Colon (tissue), 2 donors: Measurements from ENCODE around the gene ABAT.
"Not testable (repeated sequence)": the region's sequence is repeated elsewhere in the genome, so short reads cannot be mapped to it uniquely, and the experiment has no call there.

Source experiments
- FAIRE-seq: peaks from 2 replicates; lab custom pipeline; 2012; peaks lifted over from hg19 to GRCh38; lab: Jason Lieb, UNC
- donor health status: control.
- donor health status: control.

Gene ABAT

DNA sequence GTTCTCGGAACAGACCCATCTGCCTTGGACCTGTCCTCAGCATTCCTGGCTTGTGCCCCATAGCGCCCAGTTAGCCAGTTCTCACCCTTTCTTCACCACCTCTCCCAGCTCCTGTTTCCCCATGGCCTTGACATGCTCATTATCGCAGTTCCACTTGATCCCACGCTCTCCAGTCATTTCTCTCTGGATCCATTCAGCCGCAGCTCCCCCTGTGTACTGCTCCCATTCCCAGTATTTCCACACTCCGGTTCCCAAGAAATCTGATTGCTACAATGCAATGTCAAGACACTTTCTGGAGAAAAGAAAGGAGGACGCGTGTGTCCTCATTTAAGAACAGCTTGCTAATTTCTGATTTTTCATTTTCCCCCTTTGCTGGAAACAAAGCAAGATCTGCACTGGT lies 67.7 kb downstream of the ABAT start:
- no peak for FAIRE-seq

DNA sequence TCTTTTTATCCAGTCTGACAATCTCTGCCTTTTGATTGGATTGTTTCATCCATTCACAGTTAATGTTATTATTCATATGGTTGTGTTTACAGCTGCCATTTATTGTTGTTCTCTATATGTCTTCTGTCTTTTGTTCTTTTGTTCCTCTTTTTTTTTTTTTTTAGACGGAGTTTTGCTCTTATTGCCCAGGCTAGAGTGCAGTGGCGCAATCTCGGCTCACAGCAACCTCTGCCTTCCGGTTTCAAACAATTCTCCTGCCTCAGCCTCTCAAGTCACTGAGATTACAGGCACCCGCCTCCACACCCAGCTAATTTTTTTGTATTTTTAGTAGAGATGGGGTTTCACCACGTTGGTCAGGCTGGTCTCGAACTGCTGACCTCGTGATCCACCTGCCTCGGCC lies 74.5 kb downstream of the ABAT start:
- FAIRE-seq, result not testable (repeated sequence)

DNA sequence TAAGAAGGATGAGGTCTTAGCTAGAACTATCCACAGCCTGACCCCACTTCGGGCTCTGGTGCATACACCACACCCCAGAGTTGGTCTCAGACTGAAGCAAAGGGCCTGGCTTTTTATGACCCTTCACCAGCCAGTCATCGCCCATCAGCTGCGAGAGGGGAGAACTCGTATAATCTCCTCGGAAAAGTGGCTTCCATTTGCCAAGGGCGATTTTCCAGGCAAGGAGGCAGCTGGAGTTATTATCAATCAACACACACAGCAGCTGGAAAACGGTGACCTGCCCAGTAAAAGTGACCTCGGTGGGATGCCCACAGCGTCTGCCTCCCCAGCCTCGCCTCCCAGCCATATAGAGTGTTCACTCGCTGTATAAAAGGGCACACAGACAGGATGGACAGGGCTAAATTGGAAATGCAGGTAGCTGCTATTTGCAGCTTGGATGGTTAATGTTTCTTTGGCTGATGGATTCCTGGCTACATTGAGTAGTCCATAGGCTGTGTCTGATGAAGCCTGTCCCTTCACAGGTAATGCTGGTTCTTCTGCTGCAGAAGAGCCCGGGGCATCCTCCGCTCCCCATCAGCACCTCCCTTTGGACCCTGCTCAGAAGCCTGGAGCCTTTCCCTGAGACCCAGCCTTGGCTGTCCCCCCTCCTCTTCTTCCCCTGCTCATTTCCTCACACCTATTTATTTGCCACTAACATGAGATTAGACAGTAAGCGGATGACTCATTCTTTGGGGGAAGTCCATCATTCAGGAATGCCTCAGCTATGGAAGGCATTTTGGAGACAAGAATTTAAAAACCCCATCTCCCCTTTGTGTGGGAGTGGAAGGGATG lies 77.3 kb downstream of the ABAT start:
- no peak for FAIRE-seq

DNA sequence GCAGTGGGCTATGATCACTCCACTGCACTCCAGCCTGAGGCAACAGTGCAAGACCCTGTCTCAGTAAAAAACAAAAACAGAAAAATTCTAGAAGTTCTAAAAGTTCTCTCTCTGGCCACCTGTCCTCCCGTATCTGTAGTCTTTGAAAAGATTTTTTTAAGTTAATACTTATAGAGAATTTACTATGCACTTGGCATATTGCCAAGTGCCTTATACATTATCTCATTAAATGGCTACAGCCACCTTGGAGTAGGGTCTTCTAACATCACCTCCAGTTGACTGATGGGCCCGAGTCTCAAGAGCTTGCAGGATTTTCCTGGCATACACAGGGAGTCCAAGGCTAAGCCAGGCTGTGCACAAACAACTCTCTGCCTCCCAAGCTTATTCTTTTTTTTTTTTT lies 78.3 kb downstream of the ABAT start:
- FAIRE-seq, result no peak

DNA sequence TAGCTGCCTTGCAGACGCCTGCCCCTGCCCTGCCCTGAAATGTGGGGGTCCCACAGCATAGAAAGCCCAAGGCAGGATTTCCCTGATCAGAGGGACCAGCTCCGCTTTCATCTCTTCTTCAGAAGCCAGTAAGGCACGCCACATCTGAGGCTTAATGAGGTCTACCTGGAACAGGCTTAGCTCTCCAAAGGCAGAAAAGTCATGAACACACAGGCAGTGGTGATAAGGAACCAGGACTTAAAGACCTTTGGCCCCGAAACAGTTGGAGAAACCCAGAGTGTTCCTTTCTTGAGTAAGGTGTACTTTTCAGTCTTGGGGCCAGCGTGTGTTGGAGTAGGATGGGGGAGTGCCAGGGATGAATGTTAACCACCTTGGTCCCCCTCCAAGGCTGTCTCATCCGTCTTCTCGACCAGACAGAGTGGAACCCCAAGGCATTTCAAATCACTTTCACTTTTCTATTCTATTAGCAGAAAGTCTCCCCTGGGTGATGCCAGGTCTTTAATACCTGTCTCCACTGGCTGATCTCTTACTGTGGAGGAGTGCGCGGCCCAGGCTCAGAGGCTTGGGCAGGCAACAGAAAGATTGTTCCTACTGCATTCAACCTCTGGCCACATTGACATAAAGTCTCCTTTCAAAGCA lies 79.1 kb downstream of the ABAT start:
- no peak for FAIRE-seq

DNA sequence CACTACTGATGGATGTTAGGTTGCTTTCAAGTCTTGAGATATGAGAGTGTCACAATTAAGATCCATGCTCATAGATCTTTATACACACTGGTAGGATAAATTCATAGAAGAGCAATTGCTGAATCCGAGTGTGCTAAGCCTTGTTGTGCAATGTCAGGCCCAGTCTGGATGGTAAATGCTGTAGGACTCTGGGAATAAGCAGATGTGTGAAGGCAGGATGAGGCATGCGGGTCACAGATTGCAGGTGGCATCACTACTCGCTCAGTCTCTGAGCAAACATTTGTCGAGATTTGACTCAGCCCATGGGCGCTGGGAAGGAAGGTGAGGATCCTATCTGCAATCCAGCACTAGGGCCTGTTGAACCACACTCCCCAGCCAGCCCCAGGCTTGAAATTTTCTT lies 82.3 kb downstream of the ABAT start:
- FAIRE-seq, result no peak

DNA sequence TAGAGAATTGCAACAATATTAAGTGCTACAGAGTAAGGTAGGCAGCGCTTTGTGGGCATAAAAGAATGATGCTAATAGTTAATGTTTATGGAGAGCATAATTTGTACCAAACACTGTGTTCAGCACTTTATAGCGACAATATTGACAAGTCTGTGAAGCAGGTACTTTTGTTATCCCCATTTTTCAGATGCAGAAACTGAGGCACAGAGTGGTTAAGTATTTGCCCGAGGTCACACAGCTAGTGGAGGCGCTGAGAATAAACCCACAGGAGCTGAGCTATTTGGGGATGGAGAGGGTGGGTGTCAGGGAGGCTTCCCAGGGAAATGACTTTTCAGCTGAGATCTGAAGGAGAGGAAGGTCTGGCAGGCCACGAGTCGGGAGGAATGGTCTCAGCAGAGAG lies 83.6 kb downstream of the ABAT start:
- FAIRE-seq, result no peak

DNA sequence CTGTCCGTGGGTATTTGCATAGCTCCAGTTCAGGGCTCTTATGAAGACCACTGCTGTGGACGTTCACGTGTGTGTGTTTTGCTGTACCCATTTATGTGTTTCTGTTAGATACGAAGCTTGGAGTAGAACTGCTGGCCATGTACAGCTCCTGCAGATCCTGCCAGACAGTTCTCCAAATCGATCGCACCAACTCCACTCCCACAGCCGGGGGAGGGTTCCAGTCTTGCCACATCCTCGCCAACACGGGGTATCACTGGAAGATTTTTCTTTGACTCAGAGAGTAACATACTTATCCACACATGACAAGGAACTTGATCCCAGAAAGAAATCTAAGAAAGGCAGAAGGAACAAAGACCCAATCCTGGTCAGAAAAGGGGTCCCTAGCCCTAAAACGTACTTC lies 85.6 kb downstream of the ABAT start:
- no peak for FAIRE-seq

DNA sequence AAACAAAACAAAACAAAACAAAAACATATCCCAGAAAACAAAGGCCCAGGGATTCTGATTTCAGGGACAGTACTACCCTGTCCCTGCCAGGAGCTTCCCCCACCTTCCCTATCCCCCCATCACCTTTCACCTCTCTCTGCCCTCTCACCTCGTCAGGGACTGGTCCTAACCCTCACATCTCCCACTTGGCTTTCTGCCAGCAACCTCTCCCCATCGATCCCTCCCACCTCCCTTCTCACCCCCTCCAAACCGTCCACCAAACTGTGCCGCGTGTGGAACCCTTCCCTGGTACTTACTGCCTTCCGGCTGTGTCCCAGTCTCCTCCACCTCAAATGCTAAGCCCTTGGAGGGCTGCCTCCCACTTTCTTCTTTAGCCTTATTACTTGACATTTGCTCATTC lies 86.7 kb downstream of the ABAT start:
- FAIRE-seq, result no peak

DNA sequence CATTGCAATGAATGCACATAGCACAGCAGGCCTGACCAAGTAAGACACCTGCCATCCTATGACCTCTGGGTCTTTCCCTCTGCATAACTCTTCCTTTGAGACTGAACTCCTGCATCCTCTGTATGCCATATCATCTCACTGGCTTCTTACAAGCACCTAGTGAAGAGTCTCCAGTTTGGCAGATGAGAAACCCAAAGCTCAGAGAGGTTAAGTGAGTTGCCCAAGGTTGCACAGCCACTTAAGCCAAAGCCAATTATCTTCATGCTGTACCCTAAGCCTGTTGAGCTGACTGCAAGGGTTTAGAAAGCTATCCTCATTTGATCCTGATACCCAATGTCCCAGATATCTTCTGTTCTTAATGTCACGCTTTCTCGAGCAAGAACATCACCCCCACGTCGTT lies 87.8 kb downstream of the ABAT start:
- FAIRE-seq, result no peak

DNA sequence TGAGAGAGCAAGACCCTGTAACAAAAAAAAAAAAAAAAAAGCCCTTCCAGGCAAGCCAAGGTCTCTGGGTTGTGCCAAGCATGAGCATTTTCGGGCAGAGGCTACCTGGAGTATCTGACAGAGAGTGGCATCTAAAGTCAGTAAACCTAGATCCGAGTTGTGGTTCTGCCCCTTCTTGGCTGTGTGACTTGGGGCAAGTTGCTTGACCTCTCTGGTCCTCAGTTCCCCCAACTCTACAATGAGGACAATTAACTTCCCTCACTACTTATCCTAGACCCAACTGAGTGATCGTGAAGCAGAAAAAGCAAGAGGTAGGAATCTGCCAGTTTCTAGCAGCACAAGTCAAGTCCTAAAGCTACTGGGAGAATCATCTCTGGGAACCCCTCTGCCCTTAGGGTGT lies 88.7 kb downstream of the ABAT start:
- FAIRE-seq, result no peak

DNA sequence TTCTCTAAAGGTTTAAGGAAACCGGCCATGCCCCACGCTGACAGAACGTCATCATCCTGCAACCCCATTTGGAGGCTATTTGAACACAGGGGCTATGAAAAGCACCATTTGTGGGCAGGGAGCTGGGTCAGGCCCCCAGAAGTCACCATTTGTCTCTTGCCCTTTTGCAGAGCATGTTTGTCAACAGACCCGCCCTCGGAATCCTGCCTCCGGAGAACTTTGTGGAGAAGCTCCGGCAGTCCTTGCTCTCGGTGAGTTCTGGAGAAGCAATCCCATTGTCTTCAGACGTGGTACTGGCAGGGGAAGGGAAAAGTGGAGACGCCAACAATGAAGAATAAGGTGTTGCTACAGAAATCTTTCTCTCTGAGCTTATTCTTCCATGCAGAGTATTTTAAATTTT lies 89.5 kb downstream of the ABAT start:
- FAIRE-seq, result no peak

DNA sequence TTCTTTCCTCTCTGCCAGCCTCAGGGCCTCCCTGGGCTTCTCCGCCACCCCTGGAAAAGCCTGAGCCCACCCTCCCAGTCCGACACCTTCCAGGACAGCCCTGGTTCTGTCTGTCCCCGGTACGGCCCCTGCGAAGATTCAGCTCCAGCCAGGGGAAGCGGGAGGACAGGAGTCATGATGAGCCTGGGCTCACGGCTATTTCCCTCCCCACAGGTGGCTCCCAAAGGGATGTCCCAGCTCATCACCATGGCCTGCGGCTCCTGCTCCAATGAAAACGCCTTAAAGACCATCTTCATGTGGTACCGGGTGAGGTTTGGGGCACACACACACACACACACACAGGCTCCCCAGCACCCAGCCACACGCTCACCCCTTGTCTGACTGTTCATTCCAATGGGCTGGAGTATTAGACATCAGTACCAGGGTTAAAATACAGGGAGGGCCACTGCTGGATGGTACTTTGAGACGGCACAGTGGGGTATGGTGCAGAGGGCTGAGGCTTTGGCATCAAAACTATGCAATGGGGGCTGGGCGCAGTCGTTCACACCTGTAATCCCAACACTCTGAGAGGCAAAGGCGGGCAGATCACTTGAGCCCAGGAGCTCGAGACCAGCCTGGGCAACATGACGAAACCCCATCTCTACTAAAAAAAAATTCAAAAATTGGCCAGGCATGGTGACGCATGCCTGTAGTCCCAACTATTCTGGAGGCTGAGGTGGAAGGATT lies 90.3 kb downstream of the ABAT start:
- FAIRE-seq, result no peak

DNA sequence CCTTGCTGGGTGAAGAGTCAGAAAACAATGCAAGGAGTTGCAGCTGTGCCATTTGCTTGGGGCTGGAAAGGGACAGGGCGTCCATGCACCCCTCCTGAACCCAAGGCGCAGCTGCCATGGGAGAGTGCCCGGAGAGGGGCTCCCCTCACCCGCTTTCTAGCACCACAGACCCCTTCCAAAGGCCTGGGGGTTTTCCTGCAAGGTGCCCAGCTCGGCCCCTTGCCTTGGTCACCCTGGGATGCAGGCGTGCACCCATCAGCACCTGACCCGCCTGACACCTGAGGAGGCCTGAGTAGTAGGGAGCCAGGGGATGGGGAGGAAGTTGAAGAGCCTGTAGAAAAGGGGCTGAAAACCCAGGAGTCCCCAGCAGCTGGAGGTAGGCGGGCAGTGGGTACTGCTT lies 92.8 kb downstream of the ABAT start:
- FAIRE-seq, result no peak

DNA sequence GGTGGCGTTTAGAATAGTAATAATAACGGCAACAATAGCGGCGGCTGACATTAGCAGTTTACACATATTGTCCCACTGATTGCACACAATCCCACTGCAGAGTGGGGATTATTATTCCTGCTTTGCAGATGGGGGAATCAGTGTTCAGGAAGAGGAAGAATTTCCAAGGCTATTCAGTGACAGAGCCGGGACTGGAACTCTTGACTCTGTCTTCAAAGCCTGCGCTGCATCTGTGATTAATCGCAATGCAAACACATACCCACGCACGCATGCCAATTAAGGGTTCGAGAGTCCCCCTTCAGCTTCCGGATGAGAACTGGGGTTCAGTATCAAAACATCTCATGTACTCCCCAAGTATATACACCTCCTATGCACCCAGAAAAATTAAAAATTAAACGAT lies 93.9 kb downstream of the ABAT start:
- no peak for FAIRE-seq

DNA sequence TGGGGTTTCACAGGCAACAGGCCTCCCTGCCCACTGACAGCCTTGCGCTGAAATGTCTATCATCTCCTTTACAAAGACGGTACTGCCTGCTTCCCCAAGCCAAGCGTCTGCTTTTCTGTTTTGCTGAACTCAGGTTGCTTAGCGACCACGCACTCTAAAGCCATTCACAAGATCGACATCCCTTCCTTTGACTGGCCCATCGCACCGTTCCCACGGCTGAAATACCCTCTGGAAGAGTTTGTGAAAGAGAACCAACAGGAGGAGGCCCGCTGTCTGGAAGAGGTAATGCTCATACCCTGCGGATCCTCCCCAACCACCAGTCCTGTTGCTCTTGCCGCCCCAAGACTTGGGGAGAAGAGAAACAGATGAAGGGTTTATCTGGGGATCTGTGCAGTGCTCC lies 94.3 kb downstream of the ABAT start:
- FAIRE-seq, result no peak

DNA sequence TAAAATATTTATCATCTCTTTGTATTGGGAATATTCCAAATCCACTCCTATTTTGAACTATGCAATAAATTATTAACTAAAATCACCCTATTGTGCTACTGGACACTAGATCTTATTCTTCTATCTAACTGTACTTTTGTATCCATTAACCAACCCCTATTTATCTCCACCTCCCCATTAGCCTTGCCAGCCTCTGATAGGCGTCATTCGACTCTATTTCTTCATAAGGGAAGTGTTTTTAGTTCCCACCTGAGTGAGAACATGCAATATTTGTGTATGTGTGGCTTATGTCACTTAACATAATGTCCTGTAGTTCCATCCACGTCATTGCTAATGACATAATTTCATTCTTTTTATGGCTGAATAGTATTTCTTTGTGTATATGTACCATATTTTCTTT lies 99.1 kb downstream of the ABAT start:
- no peak for FAIRE-seq

DNA sequence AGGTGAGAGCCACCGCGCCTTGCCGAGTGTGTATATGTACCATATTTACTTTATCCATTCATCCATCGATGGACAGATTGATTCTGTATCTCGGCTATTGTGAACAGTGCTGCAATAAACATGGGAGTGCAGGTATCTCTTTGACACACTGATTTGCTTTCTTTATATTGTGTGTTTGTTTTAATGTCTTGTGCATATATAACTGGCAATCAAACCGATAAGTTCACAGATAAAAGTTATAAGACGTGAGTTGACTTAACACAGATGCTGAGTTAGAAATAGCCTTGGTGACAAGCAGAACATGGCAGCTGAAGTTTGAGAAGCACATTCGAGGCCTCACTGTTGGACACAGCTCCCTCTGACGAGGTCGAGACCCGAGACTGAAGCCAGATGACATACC lies 99.8 kb downstream of the ABAT start:
- no peak for FAIRE-seq

DNA sequence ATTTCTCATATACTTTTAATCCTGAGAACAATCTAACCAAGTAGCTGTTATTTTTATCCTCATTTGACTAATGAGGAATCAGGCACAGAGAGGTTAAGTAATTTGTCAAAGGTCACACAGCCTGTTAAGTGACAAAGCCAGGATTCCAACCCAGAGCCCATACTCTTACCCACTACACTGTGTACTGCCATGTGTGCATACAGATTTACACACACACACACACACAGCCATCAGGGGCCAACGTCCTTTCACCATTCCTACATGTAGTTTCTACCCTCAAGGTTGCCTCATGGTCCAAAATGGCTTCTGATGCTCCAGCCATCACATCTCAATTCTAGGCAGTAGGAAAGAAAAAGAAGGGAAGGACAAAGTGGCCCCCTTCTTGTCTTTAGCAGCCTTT lies 100.9 kb downstream of the ABAT start:
- FAIRE-seq, result no peak

DNA sequence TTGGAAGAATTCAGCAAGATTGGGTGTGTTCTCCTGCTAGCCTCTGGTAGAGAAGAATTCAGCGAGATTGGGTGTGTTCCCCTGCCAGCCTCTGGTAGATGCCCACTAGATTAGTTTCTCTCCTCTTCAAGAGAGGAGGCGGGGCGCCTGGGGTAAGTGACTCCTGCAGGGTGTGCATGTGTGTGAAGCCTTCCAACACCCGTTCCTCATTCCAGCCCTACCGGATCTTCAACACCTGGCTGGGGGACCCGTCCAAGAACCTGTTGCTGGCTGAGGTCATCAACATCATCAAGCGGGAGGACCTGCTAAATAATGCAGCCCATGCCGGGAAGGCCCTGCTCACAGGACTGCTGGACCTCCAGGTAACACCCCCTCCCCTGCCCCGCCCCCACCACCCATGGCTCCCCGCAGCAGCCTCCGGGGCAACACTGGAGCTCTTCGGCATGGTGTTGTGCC lies 101.7 kb downstream of the ABAT start:
- FAIRE-seq, result no peak

DNA sequence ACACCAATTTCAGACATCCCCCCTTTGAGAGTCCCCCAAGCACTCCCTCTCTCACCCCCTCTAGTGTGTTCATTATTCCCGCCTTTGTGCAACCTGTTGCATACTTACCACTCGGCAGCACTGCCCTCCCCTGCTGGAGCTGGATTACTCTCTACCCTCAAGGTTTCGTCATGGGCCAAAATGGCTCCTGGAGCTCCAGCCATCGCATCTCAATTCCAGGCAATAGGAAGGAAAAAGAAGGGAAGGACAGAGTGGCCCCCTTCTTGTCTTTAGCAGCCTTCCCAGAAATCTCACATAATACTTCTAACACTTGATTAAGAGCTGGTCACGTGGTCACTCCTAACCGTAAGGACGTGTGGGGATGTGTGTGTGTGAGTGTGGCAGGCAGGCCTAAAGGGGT lies 102.8 kb downstream of the ABAT start:
- FAIRE-seq, result no peak

DNA sequence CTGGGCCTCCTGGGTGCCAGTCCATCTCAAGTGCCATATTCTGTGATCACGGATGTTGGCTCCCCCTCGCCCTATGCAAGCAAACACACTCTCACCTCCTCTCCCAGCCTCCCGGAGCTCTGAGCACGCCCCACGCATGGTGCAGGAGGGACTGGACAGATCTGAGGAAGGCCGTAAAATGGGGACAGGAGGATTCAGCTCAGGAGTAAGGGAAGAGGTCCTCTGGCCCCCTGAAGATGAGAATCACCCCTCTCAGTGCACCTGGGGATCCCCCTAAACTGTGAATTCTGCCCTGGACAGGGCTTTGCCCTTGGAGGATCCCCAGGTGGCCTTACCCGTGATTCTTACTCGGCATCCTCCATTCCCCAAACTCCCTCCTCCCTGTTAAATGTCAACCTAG lies 107.4 kb downstream of the ABAT start:
- FAIRE-seq, result no peak

DNA sequence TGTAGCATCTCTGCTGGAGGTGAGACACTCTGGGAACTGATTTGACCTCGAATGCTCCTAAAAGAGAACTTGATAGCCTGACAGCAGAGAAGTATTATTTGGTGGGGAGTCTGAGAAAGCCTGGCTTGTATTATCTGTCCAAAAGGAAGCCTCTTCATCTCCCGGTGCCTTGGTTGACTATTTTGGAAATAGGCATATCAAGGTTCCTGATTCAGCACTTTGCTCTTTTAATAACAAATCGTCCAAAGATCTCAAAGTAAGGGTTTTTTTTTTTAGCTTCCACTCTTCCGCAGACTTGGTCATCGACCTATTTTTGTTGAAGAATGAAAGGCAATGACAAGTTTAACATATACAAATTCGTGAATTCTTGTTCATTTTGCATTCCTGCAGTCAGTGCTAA lies 108.3 kb downstream of the ABAT start:
- FAIRE-seq, result no peak
